ENCODE measurements around the gene PLCL2.
"Not testable (repeated sequence)": the region's sequence is repeated elsewhere in the genome, so short reads cannot be mapped to it uniquely, and the experiment has no call there.

The PLCL2 gene

GRCh38 chr3:16978234-16978920, 93.6 kb downstream of the PLCL2 start:
- H3K9me3 ChIP-seq (ENCODE audit: control insufficient read depth, low read length): no peaks in the 10 kb centered on the region
- H3K23ac ChIP-seq (ENCODE audit: low read length in 2 of 2): no peak overlapping the region
- no peak overlapping the region for H2BK5ac ChIP-seq (ENCODE audit: low read depth, low read length, poor library complexity, severe bottlenecking)
- H2BK120ac ChIP-seq (ENCODE audit: low read depth, low read length): no peak overlapping the region
- H3K79me1 ChIP-seq (replicated peaks; ENCODE audit: low read length, poor library complexity, severe bottlenecking): no peaks in the 10 kb centered on the region
- H3K27me3 ChIP-seq (ENCODE audit: control insufficient read depth in 1 of 2, insufficient read depth in 1 of 2, low read length in 2 of 2): no peaks in the 10 kb centered on the region
- H2BK15ac ChIP-seq (ENCODE audit: low read depth, poor library complexity, severe bottlenecking): no peak overlapping the region
- no peaks in the 10 kb centered on the region for H3K4me1 ChIP-seq (ENCODE audit: control insufficient read depth, insufficient read depth, low read depth, low read length)
- H4K8ac ChIP-seq (ENCODE audit: low read length): no peak overlapping the region
- peak overlapping the region in 1 of 2 experiments; percentile 12 for H3K4me3 ChIP-seq (ENCODE audit: insufficient read depth in 1 of 2, low read depth in 1 of 2, low read length in 2 of 2)
- no peak overlapping the region for H4K91ac ChIP-seq (ENCODE audit: low read length)
- no peak overlapping the region for H3K18ac ChIP-seq (ENCODE audit: low read depth in 1 of 2, low read length in 2 of 2)
- no peak overlapping the region for H2BK12ac ChIP-seq (ENCODE audit: low read length in 2 of 2)
- WGBS: 90% methylated on average over 3 of the region's 4 CpGs
- H3K4me2 ChIP-seq (ENCODE audit: low read length, poor library complexity, severe bottlenecking): no peak overlapping the region
- no peak overlapping the region for H3K14ac ChIP-seq (ENCODE audit: low read length in 2 of 2)
- H3K27ac ChIP-seq (ENCODE audit: low read length, poor library complexity, severe bottlenecking): no peak overlapping the region
- H2AFZ ChIP-seq (ENCODE audit: low read depth, low read length): no peak overlapping the region
- DNase-seq: no peak
- H3K36me3 ChIP-seq (ENCODE audit: control insufficient read depth in 1 of 2, insufficient read depth in 2 of 2, low read depth in 1 of 2, low read length in 2 of 2): no peaks in the 10 kb centered on the region
- no peak overlapping the region for H2AK5ac ChIP-seq (ENCODE audit: low read length, severe bottlenecking)
- no peak overlapping the region for H3K4ac ChIP-seq (ENCODE audit: low read depth in 1 of 2, low read length in 2 of 2)
- peak overlapping the region; percentile 5 for H3K9ac ChIP-seq (ENCODE audit: low read length)

- H2BK15ac ChIP-seq (ENCODE audit: low read depth, poor library complexity, severe bottlenecking): no peak overlapping the region
- no peak overlapping the region for H2AFZ ChIP-seq (ENCODE audit: low read depth, low read length)
- no peaks in the 10 kb centered on the region for H3K27me3 ChIP-seq (ENCODE audit: control insufficient read depth in 1 of 2, insufficient read depth in 1 of 2, low read length in 2 of 2)
- no peak overlapping the region for H2BK12ac ChIP-seq (ENCODE audit: low read length in 2 of 2)
- no peaks in the 10 kb centered on the region for H3K9me3 ChIP-seq (ENCODE audit: control insufficient read depth, low read length)
- no peak overlapping the region for H3K27ac ChIP-seq (ENCODE audit: low read length, poor library complexity, severe bottlenecking)
- H3K36me3 ChIP-seq (ENCODE audit: control insufficient read depth in 1 of 2, insufficient read depth in 2 of 2, low read depth in 1 of 2, low read length in 2 of 2): no peaks in the 10 kb centered on the region
- H3K79me1 ChIP-seq (replicated peaks; ENCODE audit: low read length, poor library complexity, severe bottlenecking): no peaks in the 10 kb centered on the region
- no peak overlapping the region for H3K4me2 ChIP-seq (ENCODE audit: low read length, poor library complexity, severe bottlenecking)
- H3K4me1 ChIP-seq (ENCODE audit: control insufficient read depth, insufficient read depth, low read depth, low read length): no peaks in the 10 kb centered on the region
- H2BK5ac ChIP-seq (ENCODE audit: low read depth, low read length, poor library complexity, severe bottlenecking): no peak overlapping the region
- H3K14ac ChIP-seq (ENCODE audit: low read length in 2 of 2): no peak overlapping the region
- no peak overlapping the region for H3K9ac ChIP-seq (ENCODE audit: low read length)
- WGBS: no CpG with 5 or more reads among the region's 3 CpGs
- no peak overlapping the region for H3K18ac ChIP-seq (ENCODE audit: low read depth in 1 of 2, low read length in 2 of 2)
- no peak overlapping the region for H3K4ac ChIP-seq (ENCODE audit: low read depth in 1 of 2, low read length in 2 of 2)
- H2AK5ac ChIP-seq (ENCODE audit: low read length, severe bottlenecking): no peak overlapping the region
- H4K91ac ChIP-seq (ENCODE audit: low read length): no peak overlapping the region
- H3K23ac ChIP-seq (ENCODE audit: low read length in 2 of 2): no peak overlapping the region
- DNase-seq: no peak
- no peak overlapping the region for H3K4me3 ChIP-seq (ENCODE audit: insufficient read depth in 1 of 2, low read depth in 1 of 2, low read length in 2 of 2)
- H2BK120ac ChIP-seq (ENCODE audit: low read depth, low read length): no peak overlapping the region
- H4K8ac ChIP-seq (ENCODE audit: low read length): no peak overlapping the region
Measured at GRCh38 chr3:16978921-16979271, 94.1 kb downstream of the PLCL2 start.

- H3K4me2 ChIP-seq (ENCODE audit: low read length, poor library complexity, severe bottlenecking); H2BK120ac ChIP-seq (ENCODE audit: low read depth, low read length); H2BK12ac ChIP-seq (ENCODE audit: low read length in 2 of 2); H3K79me1 ChIP-seq (replicated peaks; ENCODE audit: low read length, poor library complexity, severe bottlenecking); H3K18ac ChIP-seq (ENCODE audit: low read depth in 1 of 2, low read length in 2 of 2); H3K23ac ChIP-seq (ENCODE audit: low read length in 2 of 2); H3K27ac ChIP-seq (ENCODE audit: low read length, poor library complexity, severe bottlenecking); DNase-seq; H3K9me3 ChIP-seq (ENCODE audit: control insufficient read depth, low read length); H3K4me1 ChIP-seq (ENCODE audit: control insufficient read depth, insufficient read depth, low read depth, low read length); H4K8ac ChIP-seq (ENCODE audit: low read length); H2AK5ac ChIP-seq (ENCODE audit: low read length, severe bottlenecking); H3K14ac ChIP-seq (ENCODE audit: low read length in 2 of 2); H3K27me3 ChIP-seq (ENCODE audit: control insufficient read depth in 1 of 2, insufficient read depth in 1 of 2, low read length in 2 of 2); H4K91ac ChIP-seq (ENCODE audit: low read length); H3K36me3 ChIP-seq (ENCODE audit: control insufficient read depth in 1 of 2, insufficient read depth in 2 of 2, low read depth in 1 of 2, low read length in 2 of 2); H2AFZ ChIP-seq (ENCODE audit: low read depth, low read length); H3K9ac ChIP-seq (ENCODE audit: low read length); H3K4ac ChIP-seq (ENCODE audit: low read depth in 1 of 2, low read length in 2 of 2); H2BK15ac ChIP-seq (ENCODE audit: low read depth, poor library complexity, severe bottlenecking); H3K4me3 ChIP-seq (ENCODE audit: insufficient read depth in 1 of 2, low read depth in 1 of 2, low read length in 2 of 2); H2BK5ac ChIP-seq (ENCODE audit: low read depth, low read length, poor library complexity, severe bottlenecking): not testable (repeated sequence)
- 96% methylated on average over 19 of the region's 43 CpGs for WGBS
Measured at GRCh38 chr3:16979769-16980515, 95.2 kb downstream of the PLCL2 start.

- not testable (repeated sequence) for H3K4me3 ChIP-seq (ENCODE audit: insufficient read depth in 1 of 2, low read depth in 1 of 2, low read length in 2 of 2); H3K4me1 ChIP-seq (ENCODE audit: control insufficient read depth, insufficient read depth, low read depth, low read length); DNase-seq; H2BK5ac ChIP-seq (ENCODE audit: low read depth, low read length, poor library complexity, severe bottlenecking); H3K23ac ChIP-seq (ENCODE audit: low read length in 2 of 2); H2BK15ac ChIP-seq (ENCODE audit: low read depth, poor library complexity, severe bottlenecking); H2BK12ac ChIP-seq (ENCODE audit: low read length in 2 of 2); H3K36me3 ChIP-seq (ENCODE audit: control insufficient read depth in 1 of 2, insufficient read depth in 2 of 2, low read depth in 1 of 2, low read length in 2 of 2); H2AK5ac ChIP-seq (ENCODE audit: low read length, severe bottlenecking); H2AFZ ChIP-seq (ENCODE audit: low read depth, low read length); H4K8ac ChIP-seq (ENCODE audit: low read length); H3K79me1 ChIP-seq (replicated peaks; ENCODE audit: low read length, poor library complexity, severe bottlenecking); H3K9me3 ChIP-seq (ENCODE audit: control insufficient read depth, low read length); H3K14ac ChIP-seq (ENCODE audit: low read length in 2 of 2); H4K91ac ChIP-seq (ENCODE audit: low read length); H3K9ac ChIP-seq (ENCODE audit: low read length); H3K27ac ChIP-seq (ENCODE audit: low read length, poor library complexity, severe bottlenecking); H3K18ac ChIP-seq (ENCODE audit: low read depth in 1 of 2, low read length in 2 of 2); H3K27me3 ChIP-seq (ENCODE audit: control insufficient read depth in 1 of 2, insufficient read depth in 1 of 2, low read length in 2 of 2); H2BK120ac ChIP-seq (ENCODE audit: low read depth, low read length); H3K4ac ChIP-seq (ENCODE audit: low read depth in 1 of 2, low read length in 2 of 2); H3K4me2 ChIP-seq (ENCODE audit: low read length, poor library complexity, severe bottlenecking)
- WGBS: 100% methylated on average over 8 of the region's 26 CpGs
Measured at GRCh38 chr3:16980526-16980925, 95.8 kb downstream of the PLCL2 start.

All from mesenchymal stem cell (in vitro differentiated cells and primary cell).